Cardiac septum (tissue), 1 donor: ENCODE results near the gene IQUB. TPM values are rescaled to one million over a fixed set of nuclear protein-coding genes. Genes with fewer than 3 reads are reported as not detected.

Source experiments
- DNase-seq: peaks from one replicate; pipeline ENCODE4 v3.0.0-alpha.2; 2020; ENCODE audit warnings: low spot score
- intact Hi-C: fragments of 100-400 bp; cut with DNase I; formaldehyde crosslinking; loops from one replicate; pipeline ENCODE4 v1.14.0; 2022
- long read RNA-seq: library from polyadenylated mRNA; unstranded; transcript quantifications from one replicate; pipeline ENCODE4 v2.0.0, GENCODE V29; 2021
- total RNA-seq: library from RNA; stranded (reverse); fragmentation: NEBNext Ultra II Directional; extraction: Animal tissue kit (Norgen Biotek cat#: 25700); gene quantifications from one replicate; pipeline ENCODE4 v1.2.1, GENCODE V29; 2021
- donor health status: DM: no; HTN: no; CAD: no.

The IQUB gene
- 0.78 TPM for total RNA-seq
- long read RNA-seq: 0 reads

- DNase-seq: peak; percentile 99
- intact Hi-C loops: loop anchor here (5.0 kb wide), 1 partner anchor 42 kb away; no protein-coding TSS in a partner anchor
Observed at GRCh38 chr7:123534383-123535260, at the start of gene IQUB. Gene IQUB, minus strand, starts transcription at chr7:123534595. Its CDS starts 22,255 bp downstream, at chr7:123512340.

- DNase-seq: no peak
- intact Hi-C loops: loop anchor here (5.0 kb wide), 3 partner anchors 53 to 283 kb away; no protein-coding TSS in a partner anchor
Observed at GRCh38 chr7:123583821-123584220, 49.4 kb upstream of the IQUB start.

- intact Hi-C loops: loop anchor here (2.0 to 5.0 kb wide), 4 partner anchors 56 to 286 kb away; no protein-coding TSS in a partner anchor
- DNase-seq: no peak
Observed at GRCh38 chr7:123581162-123581459, 46.7 kb upstream of the IQUB start.

- no peak for DNase-seq
- intact Hi-C loops: loop anchor here (2.0 to 5.0 kb wide), 4 partner anchors 57 to 287 kb away; no protein-coding TSS in a partner anchor
Observed at GRCh38 chr7:123580406-123581161, 46.2 kb upstream of the IQUB start.

GRCh38 chr7:123579416-123579815 is 45.0 kb upstream of the IQUB start:
- intact Hi-C loops: no loop called here
- DNase-seq: no peak

GRCh38 chr7:123573896-123574467 is 39.6 kb upstream of the IQUB start:
- intact Hi-C loops: no loop called here
- no peak for DNase-seq

- no peak for DNase-seq
- intact Hi-C loops: no loop called here
Observed at GRCh38 chr7:123573341-123573740, 38.9 kb upstream of the IQUB start.

GRCh38 chr7:123571684-123572083 is 37.3 kb upstream of the IQUB start:
- intact Hi-C loops: no loop called here
- no peak for DNase-seq

GRCh38 chr7:123571187-123571586 is 36.8 kb upstream of the IQUB start:
- no peak for DNase-seq
- intact Hi-C loops: no loop called here

GRCh38 chr7:123570390-123571182 is 36.2 kb upstream of the IQUB start:
- intact Hi-C loops: no loop called here
- no peak for DNase-seq

- no peak for DNase-seq
- intact Hi-C loops: no loop called here
Observed at GRCh38 chr7:123569352-123570010, 35.1 kb upstream of the IQUB start.

GRCh38 chr7:123562121-123562520 is 27.7 kb upstream of the IQUB start:
- no peak for DNase-seq
- intact Hi-C loops: no loop called here

GRCh38 chr7:123558289-123558874 is 24.0 kb upstream of the IQUB start:
- DNase-seq: no peak
- intact Hi-C loops: no loop called here

GRCh38 chr7:123557398-123558288 is 23.2 kb upstream of the IQUB start, which contains the start of gene NDUFA5:
Gene NDUFA5, minus strand, starts transcription at chr7:123557818. Its CDS starts 23 bp downstream, at chr7:123557795.
- intact Hi-C loops: no loop called here
- DNase-seq: peak; percentile 97

GRCh38 chr7:123557016-123557397 is 22.6 kb upstream of the IQUB start:
- DNase-seq: no peak
- intact Hi-C loops: no loop called here

GRCh38 chr7:123555484-123555883 is 21.1 kb upstream of the IQUB start:
- intact Hi-C loops: no loop called here
- DNase-seq: no peak

- no peak for DNase-seq
- intact Hi-C loops: no loop called here
Observed at GRCh38 chr7:123553159-123553558, 18.8 kb upstream of the IQUB start.

GRCh38 chr7:123552641-123553040 is 18.2 kb upstream of the IQUB start:
- no peak for DNase-seq
- intact Hi-C loops: no loop called here
